NCI-H1105 treated with DMSO at 0.1 percent for 48 hours (cell line): ENCODE measurements around the gene NCSTN.

Experiments
- DNase-seq: peaks from one replicate; lab custom pipeline; 2025; lab: John Stamatoyannopoulos, UW

Gene NCSTN

DNA sequence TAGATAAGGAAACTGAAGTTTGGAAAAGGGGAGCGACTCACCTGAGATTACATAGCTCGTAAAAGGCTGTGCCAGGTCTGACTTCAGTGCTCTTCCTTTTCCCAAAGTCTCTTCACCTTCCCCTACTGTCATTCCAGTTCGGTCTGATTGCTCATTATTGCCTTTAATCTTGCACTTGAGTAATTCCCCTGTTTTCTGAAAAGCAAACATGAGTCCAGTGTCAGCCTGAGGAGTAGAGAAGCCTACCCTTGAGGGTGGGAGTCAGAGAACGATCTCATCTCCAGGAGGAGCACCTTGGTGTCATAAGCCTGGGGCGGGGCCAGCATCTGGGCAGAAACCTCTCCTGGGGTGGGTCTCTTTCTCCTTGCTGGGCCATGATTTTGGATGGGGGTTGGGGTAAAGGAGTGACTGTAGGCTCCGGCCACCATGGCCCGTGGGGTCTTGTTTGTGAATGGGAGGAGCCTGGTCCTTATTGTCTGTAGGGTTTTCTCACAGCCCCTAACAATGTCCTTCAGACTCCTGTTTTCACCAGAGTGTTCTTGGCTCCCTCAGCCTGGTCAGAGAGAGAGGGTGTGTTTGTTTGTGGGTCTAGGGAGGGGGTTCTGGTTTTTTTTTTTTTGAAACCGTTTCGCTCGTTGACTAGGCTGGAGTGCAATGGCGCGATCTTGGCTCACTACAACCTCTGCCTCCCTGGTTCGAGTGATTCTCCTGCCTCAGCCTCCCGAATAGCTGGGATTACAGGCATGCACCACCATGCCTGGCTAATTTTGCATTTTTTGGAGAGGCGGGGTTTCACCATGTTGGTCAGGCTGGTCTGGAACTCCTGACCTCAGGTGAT, 63.2 kb downstream of the NCSTN start:
- no peak for DNase-seq

DNA sequence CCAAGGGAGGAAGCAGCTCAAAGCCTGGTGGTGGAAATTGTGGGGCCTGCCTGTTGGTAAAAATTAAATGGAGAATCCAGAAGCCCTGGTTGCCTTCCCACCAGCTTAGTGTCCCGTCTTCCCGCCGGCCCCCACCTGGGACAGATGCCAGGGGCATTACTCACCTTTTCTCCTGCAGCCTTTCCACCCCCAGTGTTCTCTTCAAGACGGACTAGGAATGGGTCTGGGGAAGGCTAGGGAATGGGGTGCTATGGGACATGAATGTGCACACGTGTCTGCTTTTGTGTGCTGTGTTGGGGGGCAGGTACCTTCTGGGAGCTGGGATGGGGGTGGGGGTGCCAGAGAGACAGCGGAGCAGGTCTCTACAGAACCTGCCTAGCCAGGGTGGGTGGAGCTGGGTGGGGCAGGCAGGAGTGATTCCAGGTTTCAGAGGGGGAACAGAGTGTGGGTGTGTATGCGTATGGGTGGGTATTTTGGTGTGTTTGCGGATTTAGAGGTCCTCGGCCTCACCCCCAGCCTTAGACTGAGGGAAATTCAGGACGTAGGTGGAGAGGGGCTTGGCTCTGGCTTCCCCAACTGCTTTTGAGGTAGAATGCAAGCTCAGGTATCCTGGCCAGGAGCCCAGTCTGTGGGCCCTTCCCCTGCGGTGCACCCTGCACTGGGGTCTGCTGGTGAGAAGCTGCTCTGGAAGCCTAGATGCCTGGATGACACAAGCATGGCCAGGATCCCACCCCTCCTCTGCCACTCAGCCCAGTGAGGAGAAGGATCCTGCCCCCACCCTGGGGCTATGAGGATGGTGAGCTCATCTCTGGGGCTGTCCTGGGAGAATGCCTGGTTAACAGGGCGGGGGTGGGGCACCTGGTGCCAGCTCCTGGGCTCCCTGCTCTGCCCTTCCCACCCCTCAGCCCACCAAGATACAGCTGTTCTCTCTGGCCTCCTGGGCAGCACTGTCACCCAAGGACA, 64.9 kb downstream of the NCSTN start:
- DNase-seq: no peak
